Vagina (tissue), 2 donors: ENCODE results near the gene LDLRAD3.

Experiments
- CTCF ChIP-seq, 3 experiments: fragments of 450-650 bp in 2 of 3; fragments of 200-600 bp in 1 of 3; sonication (generic) in 1 of 3; IDR thresholded peaks; one replicate each; pipeline ENCODE4 v1.5.1; 2017 to 2019; ENCODE audit warnings: antibody characterized with exemption in 3 of 3, mild to moderate bottlenecking in 2 of 3, moderate library complexity in 2 of 3
- POLR2A ChIP-seq, 2 donors: fragments of 450-650 bp; IDR thresholded peaks; one replicate each; pipeline ENCODE4 v1.6.1; 2017; ENCODE audit warnings: antibody characterized with exemption in 2 of 2, mild to moderate bottlenecking in 2 of 2, moderate library complexity in 2 of 2

- TF ChIP-seq CTCF (IDR thresholded peaks at IDR 0.05) (no peak), POLR2A (IDR thresholded peaks at IDR 0.05) (no peak)
These were observed 151.9 kb downstream of the LDLRAD3 start for GRCh38 chr11:36095716-36096115.
